PFSK-1 (cell line): ENCODE results near the gene ZC3H12A.

Source experiments
- POLR2AphosphoS5 ChIP-seq: IDR thresholded peaks from 2 replicates; pipeline ENCODE4 v1.6.1; 2012; ENCODE audit warnings: low read depth, mild to moderate bottlenecking, control low read depth, low read length, moderate library complexity
- SIN3A ChIP-seq: IDR thresholded peaks from 2 replicates; pipeline ENCODE4 v1.6.1; 2012; ENCODE audit warnings: mild to moderate bottlenecking, low read length, moderate library complexity, borderline replicate concordance; ENCODE audit not compliant: insufficient read depth
- TAF1 ChIP-seq: IDR thresholded peaks from 2 replicates; pipeline ENCODE4 v1.6.1; 2012; ENCODE audit warnings: low read length, control low read depth, borderline replicate concordance; ENCODE audit not compliant: insufficient read depth
- TF ChIP-seq, protein P1 (sequence below), 2 experiments: IDR thresholded peaks; 2 replicates each; pipeline versions ENCODE4 v1.6.1 to v1.8.0; 2011 to 2012; ENCODE audit warnings: low read depth in 2 of 2, low read length in 2 of 2, control low read depth in 1 of 2, inconsistent platforms in 1 of 2, mild to moderate bottlenecking in 1 of 2, moderate library complexity in 1 of 2; ENCODE audit not compliant: insufficient read depth in 1 of 2

GRCh38 chr1:37468037-37468436 is 6.3 kb upstream of the ZC3H12A start:
- TF ChIP-seq TAF1 (no peak), SIN3A (no peak), POLR2AphosphoS5 (no peak)
- TF ChIP-seq, protein P1, sequence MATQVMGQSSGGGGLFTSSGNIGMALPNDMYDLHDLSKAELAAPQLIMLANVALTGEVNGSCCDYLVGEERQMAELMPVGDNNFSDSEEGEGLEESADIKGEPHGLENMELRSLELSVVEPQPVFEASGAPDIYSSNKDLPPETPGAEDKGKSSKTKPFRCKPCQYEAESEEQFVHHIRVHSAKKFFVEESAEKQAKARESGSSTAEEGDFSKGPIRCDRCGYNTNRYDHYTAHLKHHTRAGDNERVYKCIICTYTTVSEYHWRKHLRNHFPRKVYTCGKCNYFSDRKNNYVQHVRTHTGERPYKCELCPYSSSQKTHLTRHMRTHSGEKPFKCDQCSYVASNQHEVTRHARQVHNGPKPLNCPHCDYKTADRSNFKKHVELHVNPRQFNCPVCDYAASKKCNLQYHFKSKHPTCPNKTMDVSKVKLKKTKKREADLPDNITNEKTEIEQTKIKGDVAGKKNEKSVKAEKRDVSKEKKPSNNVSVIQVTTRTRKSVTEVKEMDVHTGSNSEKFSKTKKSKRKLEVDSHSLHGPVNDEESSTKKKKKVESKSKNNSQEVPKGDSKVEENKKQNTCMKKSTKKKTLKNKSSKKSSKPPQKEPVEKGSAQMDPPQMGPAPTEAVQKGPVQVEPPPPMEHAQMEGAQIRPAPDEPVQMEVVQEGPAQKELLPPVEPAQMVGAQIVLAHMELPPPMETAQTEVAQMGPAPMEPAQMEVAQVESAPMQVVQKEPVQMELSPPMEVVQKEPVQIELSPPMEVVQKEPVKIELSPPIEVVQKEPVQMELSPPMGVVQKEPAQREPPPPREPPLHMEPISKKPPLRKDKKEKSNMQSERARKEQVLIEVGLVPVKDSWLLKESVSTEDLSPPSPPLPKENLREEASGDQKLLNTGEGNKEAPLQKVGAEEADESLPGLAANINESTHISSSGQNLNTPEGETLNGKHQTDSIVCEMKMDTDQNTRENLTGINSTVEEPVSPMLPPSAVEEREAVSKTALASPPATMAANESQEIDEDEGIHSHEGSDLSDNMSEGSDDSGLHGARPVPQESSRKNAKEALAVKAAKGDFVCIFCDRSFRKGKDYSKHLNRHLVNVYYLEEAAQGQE (IDR thresholded peaks at IDR 0.05; ENCODE audit: insufficient read depth in 1 of 2, low read depth in 2 of 2, low read length in 2 of 2), result no peak
